Mesodermal cell (in vitro differentiated cells): Measurements from ENCODE around the gene TECPR2.

Experiments used
- H3K27ac ChIP-seq: 2 replicates; pipeline ENCODE4 v1.7.0; 2013; ENCODE audit warnings: mild to moderate bottlenecking, low read depth, low read length, moderate library complexity; ENCODE audit not compliant: severe bottlenecking
- H3K36me3 ChIP-seq: 2 replicates; pipeline ENCODE4 v1.7.1; 2013; ENCODE audit warnings: mild to moderate bottlenecking, low read length, moderate library complexity; ENCODE audit not compliant: control insufficient read depth, insufficient read depth
- H3K4me1 ChIP-seq: one replicate; pipeline ENCODE4 v1.7.1; 2013; ENCODE audit warnings: mild to moderate bottlenecking, low read length; ENCODE audit not compliant: insufficient read depth, control insufficient read depth, poor library complexity, severe bottlenecking
- H3K4me3 ChIP-seq: 2 replicates; pipeline ENCODE4 v1.7.0; 2013; ENCODE audit warnings: low read length, control low read depth, mild to moderate bottlenecking; ENCODE audit not compliant: insufficient read depth, poor library complexity, severe bottlenecking; ENCODE audit errors: extremely low read depth
- H3K9me3 ChIP-seq: 2 replicates; pipeline ENCODE4 v1.7.1; 2013; ENCODE audit warnings: mild to moderate bottlenecking, low read length, moderate library complexity; ENCODE audit not compliant: control insufficient read depth
- WGBS, 2 experiments: methylation state at CpG; one replicate each; pipeline ENCODE4 v1.1.5; 2013; ENCODE audit warnings: missing lambda C conversion rate in 2 of 2; ENCODE audit not compliant: insufficient coverage in 2 of 2; 5-methylcytosine and 5-hydroxymethylcytosine counted together

TECPR2 gene

GRCh38 chr14:102374264-102374663 is 11.5 kb downstream of the TECPR2 start:
- Histone ChIP-seq H3K36me3 (peaks cover 20% of the 10 kb centered on the region), H3K4me3 (no peak overlapping the region), H3K9me3 (no peaks in the 10 kb centered on the region), H3K4me1 (no peaks in the 10 kb centered on the region), H3K27ac (no peak overlapping the region)
- WGBS, 2 experiments: 100% methylated on average over 2 of the region's 2 CpGs; no CpG with 5 or more reads in 1 of the 2 experiments

- 98 to 100% methylated on average over 4 of the region's 5 CpGs for WGBS, 2 experiments
- H3K9me3 ChIP-seq: no peaks in the 10 kb centered on the region
- peaks cover 21% of the 10 kb centered on the region for H3K36me3 ChIP-seq
- no peak overlapping the region for H3K27ac ChIP-seq
- no peak overlapping the region for H3K4me3 ChIP-seq
- no peaks in the 10 kb centered on the region for H3K4me1 ChIP-seq
Observed at GRCh38 chr14:102375119-102375518, 12.4 kb downstream of the TECPR2 start.

- Histone ChIP-seq H3K9me3 (no peaks in the 10 kb centered on the region), H3K4me3 (no peak overlapping the region), H3K36me3 (peaks cover 21% of the 10 kb centered on the region), H3K27ac (no peak overlapping the region), H3K4me1 (no peaks in the 10 kb centered on the region)
Observed at GRCh38 chr14:102377696-102378095, 15.0 kb downstream of the TECPR2 start.

- no peaks in the 10 kb centered on the region for H3K9me3 ChIP-seq
- WGBS, 2 experiments: 90% methylated on average over 2 to 5 of the region's 9 CpGs
- H3K27ac ChIP-seq: no peak overlapping the region
- H3K4me3 ChIP-seq: no peak overlapping the region
- peaks cover 26% of the 10 kb centered on the region for H3K36me3 ChIP-seq
- no peaks in the 10 kb centered on the region for H3K4me1 ChIP-seq
Observed at GRCh38 chr14:102378830-102379229, 16.1 kb downstream of the TECPR2 start.

- Histone ChIP-seq H3K4me1 (no peaks in the 10 kb centered on the region), H3K9me3 (no peaks in the 10 kb centered on the region), H3K4me3 (no peak overlapping the region), H3K36me3 (peaks cover 36% of the 10 kb centered on the region), H3K27ac (no peak overlapping the region)
Observed at GRCh38 chr14:102387086-102387485, 24.3 kb downstream of the TECPR2 start.

GRCh38 chr14:102389246-102389645 is 26.5 kb downstream of the TECPR2 start:
- WGBS, 2 experiments: 88 to 100% methylated on average over 1 of the region's 2 CpGs
- no peaks in the 10 kb centered on the region for H3K9me3 ChIP-seq
- H3K27ac ChIP-seq: no peak overlapping the region

GRCh38 chr14:102390064-102390855 is 27.5 kb downstream of the TECPR2 start:
- WGBS, 2 experiments: 67 to 80% methylated on average over 1 of the region's 2 CpGs
- H3K36me3 ChIP-seq: peaks cover 42% of the 10 kb centered on the region
- no peak overlapping the region for H3K4me3 ChIP-seq
- no peaks in the 10 kb centered on the region for H3K9me3 ChIP-seq
- H3K27ac ChIP-seq: no peak overlapping the region
- H3K4me1 ChIP-seq: no peaks in the 10 kb centered on the region

More at GRCh38 chr14:102389246-102389645, 26.5 kb downstream of the TECPR2 start:
- Histone ChIP-seq H3K36me3 (peaks cover 41% of the 10 kb centered on the region), H3K4me1 (no peaks in the 10 kb centered on the region), H3K4me3 (no peak overlapping the region)

GRCh38 chr14:102392506-102392905 is 29.8 kb downstream of the TECPR2 start:
- Histone ChIP-seq H3K4me3 (no peak overlapping the region), H3K27ac (no peak overlapping the region), H3K4me1 (no peaks in the 10 kb centered on the region), H3K9me3 (no peaks in the 10 kb centered on the region), H3K36me3 (peaks cover 42% of the 10 kb centered on the region)
- WGBS, 2 experiments: 100% methylated on average over 4 of the region's 4 CpGs

- H3K27ac ChIP-seq: no peak overlapping the region
- 45 to 48% methylated on average over 7 of the region's 9 CpGs for WGBS, 2 experiments
- H3K36me3 ChIP-seq: peaks cover 51% of the 10 kb centered on the region
- no peak overlapping the region for H3K4me3 ChIP-seq
- peaks cover 13% of the 10 kb centered on the region for H3K9me3 ChIP-seq
- no peaks in the 10 kb centered on the region for H3K4me1 ChIP-seq
Observed at GRCh38 chr14:102394717-102395375, 32.1 kb downstream of the TECPR2 start.

- Histone ChIP-seq H3K4me1 (no peaks in the 10 kb centered on the region), H3K9me3 (peaks cover 22% of the 10 kb centered on the region), H3K27ac (no peak overlapping the region), H3K4me3 (no peak overlapping the region), H3K36me3 (peaks cover 58% of the 10 kb centered on the region)
- 81 to 82% methylated on average over 7 of the region's 7 CpGs for WGBS, 2 experiments
Observed at GRCh38 chr14:102396521-102396920, 33.8 kb downstream of the TECPR2 start.

GRCh38 chr14:102403028-102403427 is 40.3 kb downstream of the TECPR2 start:
- H3K4me3 ChIP-seq: no peak overlapping the region
- H3K27ac ChIP-seq: no peak overlapping the region
- H3K36me3 ChIP-seq: peaks cover 28% of the 10 kb centered on the region
- H3K4me1 ChIP-seq: no peaks in the 10 kb centered on the region
- peaks cover 30% of the 10 kb centered on the region for H3K9me3 ChIP-seq
